ENCODE results near the gene FGGY.

Gene FGGY

DNA sequence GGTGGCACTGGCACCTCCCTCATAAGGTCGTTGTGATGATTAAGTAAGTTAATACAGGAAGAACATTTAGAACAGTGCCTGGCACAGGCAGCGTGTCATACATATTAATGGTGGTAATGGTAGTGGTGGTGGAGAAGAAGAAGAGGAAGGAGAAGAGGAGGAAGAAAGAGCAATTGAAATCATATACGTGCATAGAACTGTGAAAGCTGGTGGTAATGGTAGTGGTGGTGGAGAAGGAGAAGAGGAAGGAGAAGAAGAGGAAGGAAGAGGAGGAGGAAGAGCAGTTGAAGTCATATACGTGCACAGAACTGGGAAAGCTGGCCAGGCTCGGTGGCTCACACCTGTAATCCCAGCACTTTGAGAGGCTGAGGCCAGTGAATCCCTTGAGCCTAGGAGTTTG is 396.5 kb downstream of the FGGY start:
- no peak for ATAC-seq (ENCODE audit: insufficient read depth, low read depth)
- H3K4me1 ChIP-seq (ENCODE audit: insufficient read depth, low read length): peaks cover 22% of the 10 kb centered on the region
- no peaks in the 10 kb centered on the region for H3K36me3 ChIP-seq (ENCODE audit: insufficient read depth, low read length)
- no peak overlapping the region for H3K4me3 ChIP-seq (ENCODE audit: low read depth in 1 of 2, low read length in 2 of 2)
- no peaks in the 10 kb centered on the region for H3K27me3 ChIP-seq (ENCODE audit: insufficient read depth, low read length, poor library complexity)
- H3K79me2 ChIP-seq (ENCODE audit: insufficient read depth, low read length): no peaks in the 10 kb centered on the region
- no peaks in the 10 kb centered on the region for H4K20me1 ChIP-seq (ENCODE audit: insufficient read depth, low read length)
- TF ChIP-seq EZH2 (IDR thresholded peaks at IDR 0.05; ENCODE audit: borderline replicate concordance, low read depth, low read length, severe bottlenecking): no peak
- TF ChIP-seq, protein P1, sequence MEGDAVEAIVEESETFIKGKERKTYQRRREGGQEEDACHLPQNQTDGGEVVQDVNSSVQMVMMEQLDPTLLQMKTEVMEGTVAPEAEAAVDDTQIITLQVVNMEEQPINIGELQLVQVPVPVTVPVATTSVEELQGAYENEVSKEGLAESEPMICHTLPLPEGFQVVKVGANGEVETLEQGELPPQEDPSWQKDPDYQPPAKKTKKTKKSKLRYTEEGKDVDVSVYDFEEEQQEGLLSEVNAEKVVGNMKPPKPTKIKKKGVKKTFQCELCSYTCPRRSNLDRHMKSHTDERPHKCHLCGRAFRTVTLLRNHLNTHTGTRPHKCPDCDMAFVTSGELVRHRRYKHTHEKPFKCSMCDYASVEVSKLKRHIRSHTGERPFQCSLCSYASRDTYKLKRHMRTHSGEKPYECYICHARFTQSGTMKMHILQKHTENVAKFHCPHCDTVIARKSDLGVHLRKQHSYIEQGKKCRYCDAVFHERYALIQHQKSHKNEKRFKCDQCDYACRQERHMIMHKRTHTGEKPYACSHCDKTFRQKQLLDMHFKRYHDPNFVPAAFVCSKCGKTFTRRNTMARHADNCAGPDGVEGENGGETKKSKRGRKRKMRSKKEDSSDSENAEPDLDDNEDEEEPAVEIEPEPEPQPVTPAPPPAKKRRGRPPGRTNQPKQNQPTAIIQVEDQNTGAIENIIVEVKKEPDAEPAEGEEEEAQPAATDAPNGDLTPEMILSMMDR (IDR thresholded peaks at IDR 0.05; ENCODE audit: borderline replicate concordance, extremely low read depth, low read length, poor library complexity, severe bottlenecking): no peak
- H3K4me2 ChIP-seq (ENCODE audit: insufficient read depth, low read length): no peak overlapping the region
- DNase-seq: no peak
- no peak overlapping the region for H3K27ac ChIP-seq (ENCODE audit: low read length)
- H3K9me3 ChIP-seq (ENCODE audit: insufficient read depth, low read length, severe bottlenecking): no peaks in the 10 kb centered on the region
- H3K9ac ChIP-seq (ENCODE audit: low read depth, low read length): no peak overlapping the region
- no peak overlapping the region for H2AFZ ChIP-seq (ENCODE audit: low read depth, low read length)

DNA sequence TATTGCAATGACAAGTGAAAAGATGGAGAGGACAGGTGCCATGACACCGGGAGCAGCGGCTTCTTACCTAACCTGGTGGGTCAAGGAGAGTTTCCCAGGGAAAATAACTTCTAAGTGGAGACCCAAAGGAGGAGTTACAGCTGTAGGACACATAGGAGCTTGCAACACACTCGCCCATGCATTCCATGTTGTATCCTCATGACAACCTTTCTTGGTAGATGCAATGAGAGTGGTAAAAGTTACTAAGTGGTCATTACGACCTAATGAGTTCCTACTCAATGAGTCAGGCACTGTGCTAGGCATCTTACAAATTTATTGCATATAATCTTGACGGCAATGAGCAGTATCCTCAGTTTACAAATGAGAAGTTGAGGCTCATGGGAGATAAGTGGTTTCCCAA is 398.4 kb downstream of the FGGY start:
- no peaks in the 10 kb centered on the region for H3K79me2 ChIP-seq (ENCODE audit: insufficient read depth, low read length)
- H4K20me1 ChIP-seq (ENCODE audit: insufficient read depth, low read length): no peaks in the 10 kb centered on the region
- H3K27ac ChIP-seq (ENCODE audit: low read length): no peak overlapping the region
- H3K9ac ChIP-seq (ENCODE audit: low read depth, low read length): no peak overlapping the region
- DNase-seq (no peak), ATAC-seq (ENCODE audit: insufficient read depth, low read depth) (no peak)
- H3K4me3 ChIP-seq (ENCODE audit: low read depth in 1 of 2, low read length in 2 of 2): no peak overlapping the region
- H3K9me3 ChIP-seq (ENCODE audit: insufficient read depth, low read length, severe bottlenecking): no peaks in the 10 kb centered on the region
- TF ChIP-seq, protein P1 (IDR thresholded peaks at IDR 0.05; ENCODE audit: borderline replicate concordance, extremely low read depth, low read length, poor library complexity, severe bottlenecking): no peak
- TF ChIP-seq EZH2 (IDR thresholded peaks at IDR 0.05; ENCODE audit: borderline replicate concordance, low read depth, low read length, severe bottlenecking): no peak
- no peak overlapping the region for H3K4me2 ChIP-seq (ENCODE audit: insufficient read depth, low read length)
- no peak overlapping the region for H2AFZ ChIP-seq (ENCODE audit: low read depth, low read length)
- H3K27me3 ChIP-seq (ENCODE audit: insufficient read depth, low read length, poor library complexity): no peaks in the 10 kb centered on the region
- no peaks in the 10 kb centered on the region for H3K36me3 ChIP-seq (ENCODE audit: insufficient read depth, low read length)
- peaks cover 30% of the 10 kb centered on the region for H3K4me1 ChIP-seq (ENCODE audit: insufficient read depth, low read length)

DNA sequence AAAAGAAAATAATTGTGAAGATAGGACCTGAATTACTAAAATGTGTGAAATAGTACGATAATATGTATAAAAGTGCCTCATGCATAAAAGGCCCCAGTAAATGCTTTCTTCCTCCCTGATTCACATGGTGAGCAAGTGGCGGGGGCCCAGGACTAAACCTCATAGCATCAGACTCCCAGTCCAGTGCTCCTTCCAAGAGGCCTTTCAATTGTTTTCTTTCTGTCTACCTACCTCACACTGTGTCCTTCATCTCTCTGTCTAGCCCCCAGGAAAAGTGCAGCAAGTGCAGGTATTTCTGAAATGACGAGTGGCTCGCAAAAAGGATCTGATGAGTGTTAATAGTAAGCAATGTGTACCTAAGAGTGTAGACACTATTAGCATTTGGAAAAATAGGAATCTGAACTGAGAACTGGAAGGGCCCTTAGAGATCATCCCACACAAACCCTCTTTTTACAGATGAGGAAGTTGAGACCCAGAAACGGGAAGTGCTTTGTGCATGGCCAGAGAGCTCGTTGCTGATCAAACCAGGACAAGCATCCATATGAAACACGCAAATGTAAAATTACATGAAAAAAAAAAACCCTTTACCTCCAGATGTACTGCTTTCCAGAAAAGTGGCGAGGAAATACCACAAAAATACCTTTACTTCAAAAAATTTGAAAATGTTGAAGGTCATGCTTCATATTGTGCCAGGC is 399.7 kb downstream of the FGGY start:
- H3K4me3 ChIP-seq (ENCODE audit: low read depth in 1 of 2, low read length in 2 of 2): no peak overlapping the region
- no peak for TF ChIP-seq EZH2 (IDR thresholded peaks at IDR 0.05; ENCODE audit: borderline replicate concordance, low read depth, low read length, severe bottlenecking)
- TF ChIP-seq, protein P1 (IDR thresholded peaks at IDR 0.05; ENCODE audit: borderline replicate concordance, extremely low read depth, low read length, poor library complexity, severe bottlenecking): no peak

More for the DNA sequence above, 399.7 kb downstream of the FGGY start:
- H3K27ac ChIP-seq (ENCODE audit: low read length): peak overlapping the region; percentile 71
- DNase-seq (peak; percentile 25), ATAC-seq (ENCODE audit: insufficient read depth, low read depth) (peak; percentile 54)
- peak overlapping the region; percentile 25; the same call in 1 of the 2 replicates for H3K9ac ChIP-seq (ENCODE audit: low read depth, low read length)
- no peaks in the 10 kb centered on the region for H3K27me3 ChIP-seq (ENCODE audit: insufficient read depth, low read length, poor library complexity)
- H3K79me2 ChIP-seq (ENCODE audit: insufficient read depth, low read length): no peaks in the 10 kb centered on the region
- H3K36me3 ChIP-seq (ENCODE audit: insufficient read depth, low read length): no peaks in the 10 kb centered on the region
- no peaks in the 10 kb centered on the region for H3K9me3 ChIP-seq (ENCODE audit: insufficient read depth, low read length, severe bottlenecking)
- H3K4me1 ChIP-seq (ENCODE audit: insufficient read depth, low read length): peaks cover 30% of the 10 kb centered on the region
- peak overlapping the region; percentile 56 for H2AFZ ChIP-seq (ENCODE audit: low read depth, low read length)
- H3K4me2 ChIP-seq (ENCODE audit: insufficient read depth, low read length): peak overlapping the region; percentile 36
- no peaks in the 10 kb centered on the region for H4K20me1 ChIP-seq (ENCODE audit: insufficient read depth, low read length)

Measured in DND-41 (cell line).